Subcutaneous abdominal adipose tissue (tissue), 5 donors: ENCODE measurements around the gene PDCD4.

Experiments
- H3K27ac ChIP-seq: one replicate; pipeline ENCODE4 v1.7.0; 2013; ENCODE audit warnings: low read depth, mild to moderate bottlenecking, inconsistent platforms, low read length, moderate library complexity
- H3K27me3 ChIP-seq, 5 donors: one replicate each; pipeline ENCODE4 v1.7.0; 2013; ENCODE audit warnings: low read length in 5 of 5, inconsistent platforms in 1 of 5; ENCODE audit not compliant: control insufficient read depth in 5 of 5, insufficient read depth in 4 of 5
- H3K36me3 ChIP-seq, 5 donors: one replicate each; pipeline ENCODE4 v1.7.0; 2013; ENCODE audit warnings: low read length in 5 of 5; ENCODE audit not compliant: control insufficient read depth in 5 of 5, insufficient read depth in 5 of 5
- H3K4me1 ChIP-seq, 5 donors: one replicate each; pipeline ENCODE4 v1.7.0; 2013; ENCODE audit warnings: low read length in 5 of 5, mild to moderate bottlenecking in 3 of 5, moderate library complexity in 1 of 5; ENCODE audit not compliant: control insufficient read depth in 5 of 5, insufficient read depth in 5 of 5
- H3K4me3 ChIP-seq, 5 donors: one replicate each; pipeline ENCODE4 v1.7.0; 2013; ENCODE audit warnings: low read length in 5 of 5, low read depth in 1 of 5
- H3K9ac ChIP-seq, 5 donors: one replicate each; pipeline ENCODE4 v1.7.0; 2013; ENCODE audit warnings: low read length in 5 of 5, mild to moderate bottlenecking in 4 of 5, moderate library complexity in 3 of 5
- H3K9me3 ChIP-seq, 5 donors: one replicate each; pipeline ENCODE4 v1.7.0; 2013; ENCODE audit warnings: low read length in 5 of 5; ENCODE audit not compliant: control insufficient read depth in 5 of 5
- donor health status: healthy.
- donor health status: healthy.
- donor health status: healthy.
- donor health status: healthy.
- donor health status: healthy.

The PDCD4 gene

DNA sequence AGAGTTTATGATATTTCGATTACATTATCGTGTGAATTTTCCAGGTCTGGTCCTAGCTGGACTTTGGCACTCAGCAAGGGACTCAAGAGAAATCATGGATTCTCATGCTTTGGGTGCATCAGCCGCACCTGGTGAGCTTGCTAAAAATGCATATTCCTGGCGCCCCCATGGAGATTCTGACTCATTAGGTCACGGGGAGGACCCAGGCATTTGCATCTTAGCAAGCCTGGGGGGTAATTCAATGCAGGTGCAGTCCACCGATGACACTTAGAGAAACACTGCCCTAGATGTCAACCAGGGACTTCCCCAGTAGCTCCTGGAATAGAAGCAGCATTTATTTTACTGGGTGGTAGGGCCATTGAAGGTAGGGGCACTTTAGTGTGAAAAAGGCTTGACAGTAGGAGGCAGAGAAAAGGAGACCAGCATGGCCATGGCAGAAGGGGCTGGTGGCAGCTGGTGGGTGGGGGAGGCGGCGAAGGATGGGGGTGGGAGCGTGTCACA is 29.9 kb upstream of the PDCD4 start:
- Histone ChIP-seq H3K27me3 (no peaks in the 10 kb centered on the region), H3K9ac (no peak overlapping the region), H3K9me3 (no peaks in the 10 kb centered on the region), H3K36me3 (no peaks in the 10 kb centered on the region), H3K4me1 (peaks cover 5 to 43% (median 34%) of the 10 kb centered on the region in 5 donors), H3K4me3 (no peak overlapping the region), H3K27ac (peak overlapping the region; percentile 58)

DNA sequence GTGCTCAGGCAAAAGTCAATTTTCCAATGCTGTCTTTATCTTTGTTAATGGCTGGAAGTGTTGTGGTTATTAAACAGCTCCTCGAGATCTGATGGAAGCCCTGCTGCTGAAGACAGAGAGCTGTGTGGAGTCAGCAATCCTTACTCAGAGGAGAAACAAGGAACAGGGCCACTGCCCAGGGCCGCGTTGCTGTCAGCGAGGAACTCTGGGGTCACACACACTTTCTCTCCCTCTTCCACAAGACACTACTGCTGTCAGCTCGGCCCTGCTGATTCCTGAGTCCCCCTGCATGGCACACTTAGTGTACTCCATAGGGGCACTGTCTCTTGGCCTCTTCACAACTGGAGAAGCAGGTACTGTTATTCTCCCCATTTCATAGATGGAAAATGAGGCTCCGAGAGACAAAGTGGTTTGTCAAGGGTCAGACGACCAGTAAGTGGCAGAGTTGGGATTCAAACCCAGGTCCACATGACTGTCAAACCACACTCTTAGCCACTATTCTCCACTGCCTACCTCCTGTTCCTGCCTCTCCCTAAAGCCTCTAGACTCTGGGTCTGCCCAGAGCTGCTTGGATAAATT is 29.3 kb upstream of the PDCD4 start:
- Histone ChIP-seq H3K4me1 (peaks cover 5 to 47% (median 34%) of the 10 kb centered on the region in 5 donors), H3K36me3 (no peaks in the 10 kb centered on the region), H3K27ac (peak overlapping the region; percentile 58), H3K27me3 (no peaks in the 10 kb centered on the region), H3K9ac (peak overlapping the region in 1 of 5 donors; percentile 28), H3K9me3 (no peaks in the 10 kb centered on the region), H3K4me3 (no peak overlapping the region)

DNA sequence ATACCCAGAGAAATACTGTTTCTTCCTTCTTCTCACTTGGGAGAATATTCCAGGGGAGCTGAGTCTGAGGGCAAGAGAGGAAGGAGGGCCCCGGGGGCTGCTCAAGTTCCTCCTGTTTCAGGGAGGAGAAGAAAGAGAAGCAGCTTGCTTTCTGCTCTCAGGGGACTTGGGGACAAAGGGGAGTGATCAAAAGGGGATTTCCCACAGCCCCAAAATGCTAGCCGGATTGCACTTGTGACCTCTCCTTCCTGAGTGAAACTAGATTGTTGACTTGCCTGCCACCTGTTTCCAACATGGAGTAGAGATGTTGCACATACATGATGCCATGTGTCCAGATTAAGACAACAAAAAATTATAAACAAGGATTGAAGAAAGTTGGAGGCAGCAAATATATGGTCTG is 28.7 kb upstream of the PDCD4 start:
- Histone ChIP-seq H3K4me1 (peaks cover 3 to 47% (median 33%) of the 10 kb centered on the region in 5 donors), H3K4me3 (no peak overlapping the region), H3K27ac (peak overlapping the region; percentile 58), H3K36me3 (no peaks in the 10 kb centered on the region), H3K9ac (no peak overlapping the region), H3K9me3 (no peaks in the 10 kb centered on the region), H3K27me3 (no peaks in the 10 kb centered on the region)

DNA sequence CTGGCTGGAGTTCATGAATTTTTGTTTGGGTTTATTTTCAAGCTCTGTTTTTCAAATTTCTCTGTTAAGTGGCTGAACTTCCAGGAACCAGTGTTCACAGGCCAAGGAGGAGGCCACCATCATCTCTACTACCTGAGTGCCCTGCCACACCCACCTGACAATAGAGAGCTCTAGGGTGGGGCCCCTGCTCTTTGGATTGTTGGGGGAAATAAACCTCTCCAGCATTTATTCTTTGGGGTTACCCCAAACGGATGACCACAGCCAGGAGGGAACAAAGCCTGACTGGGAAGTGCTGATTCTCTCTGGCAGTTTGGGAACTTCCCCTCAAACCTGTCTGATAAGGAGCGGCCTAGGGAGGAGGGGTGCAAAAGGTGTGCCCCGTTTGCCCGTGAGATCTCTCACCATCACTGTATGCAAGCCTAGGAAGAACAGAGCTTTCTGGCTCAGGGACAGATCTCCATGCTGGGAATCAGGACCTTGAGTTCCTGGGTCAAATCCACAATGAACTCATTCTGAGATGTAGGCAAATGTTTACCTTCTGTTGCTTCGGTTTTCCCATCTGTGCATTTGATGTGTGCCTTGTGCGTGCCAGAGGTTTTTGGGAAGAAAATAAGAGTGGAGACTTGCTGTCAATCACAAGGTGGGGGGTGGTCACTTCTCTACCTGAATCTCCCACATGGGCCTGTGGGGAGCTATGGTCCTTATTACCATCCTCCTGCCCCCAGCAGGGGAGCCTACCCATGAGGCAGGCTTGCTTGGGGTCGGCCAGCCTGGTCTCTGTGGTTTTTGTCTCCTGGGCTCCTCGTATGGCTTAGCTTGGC is 27.7 kb upstream of the PDCD4 start:
- Histone ChIP-seq H3K27ac (peak overlapping the region; percentile 58), H3K4me1 (peaks cover 3 to 47% (median 33%) of the 10 kb centered on the region in 5 donors), H3K27me3 (no peaks in the 10 kb centered on the region), H3K9me3 (no peaks in the 10 kb centered on the region), H3K4me3 (no peak overlapping the region), H3K36me3 (no peaks in the 10 kb centered on the region), H3K9ac (no peak overlapping the region)

DNA sequence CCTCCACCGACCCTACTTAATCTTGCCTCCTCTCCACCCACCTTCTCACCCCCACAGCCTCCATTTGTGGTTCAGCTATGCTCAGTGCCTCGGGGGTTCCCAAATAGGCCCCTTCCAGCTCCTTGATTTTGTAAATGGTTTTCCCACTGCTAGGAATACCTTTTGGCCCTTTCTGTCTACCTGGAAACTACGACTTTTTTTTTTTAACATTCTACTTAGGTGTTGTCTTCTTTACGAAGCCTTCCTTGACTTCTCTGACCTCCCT is 27.2 kb upstream of the PDCD4 start:
- peaks cover 3 to 47% (median 33%) of the 10 kb centered on the region in 5 donors for H3K4me1 ChIP-seq
- H3K27ac ChIP-seq = no peak overlapping the region
- no peak overlapping the region for H3K9ac ChIP-seq

DNA sequence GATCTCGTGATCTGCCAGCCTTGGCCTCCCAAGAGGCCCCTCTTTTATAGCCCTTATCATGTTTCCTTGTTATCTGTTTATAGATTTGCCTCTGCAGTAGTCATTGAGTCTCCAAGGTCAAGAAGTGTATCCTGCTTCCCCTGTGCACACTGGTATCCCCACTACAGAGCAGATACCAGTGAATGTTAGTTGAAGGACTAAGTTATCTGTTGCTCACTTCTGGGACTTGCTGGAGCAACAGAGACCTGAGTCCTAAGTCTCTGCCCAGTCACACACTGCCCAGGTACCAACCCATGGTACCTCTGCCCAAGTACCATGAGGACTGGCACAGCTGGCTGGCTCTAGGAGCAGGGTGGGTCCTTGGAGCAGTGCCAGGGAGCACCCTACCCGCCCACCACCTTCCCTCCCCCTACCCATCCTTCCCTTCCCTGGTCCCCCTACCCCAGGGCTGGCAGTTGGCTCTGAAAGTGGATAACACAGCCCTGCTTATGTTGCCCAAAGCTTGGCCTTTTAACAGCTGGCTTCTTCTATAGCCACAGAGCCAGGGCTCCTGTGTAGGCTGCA is 26.5 kb upstream of the PDCD4 start:
- Histone ChIP-seq H3K4me3 (no peak overlapping the region), H3K9me3 (no peaks in the 10 kb centered on the region), H3K27ac (no peak overlapping the region), H3K9ac (no peak overlapping the region), H3K36me3 (no peaks in the 10 kb centered on the region), H3K4me1 (peaks cover 3 to 44% (median 33%) of the 10 kb centered on the region in 5 donors), H3K27me3 (no peaks in the 10 kb centered on the region)

More for the DNA sequence above, 27.2 kb upstream of the PDCD4 start:
- Histone ChIP-seq H3K9me3 (no peaks in the 10 kb centered on the region), H3K27me3 (no peaks in the 10 kb centered on the region), H3K36me3 (no peaks in the 10 kb centered on the region), H3K4me3 (no peak overlapping the region)

DNA sequence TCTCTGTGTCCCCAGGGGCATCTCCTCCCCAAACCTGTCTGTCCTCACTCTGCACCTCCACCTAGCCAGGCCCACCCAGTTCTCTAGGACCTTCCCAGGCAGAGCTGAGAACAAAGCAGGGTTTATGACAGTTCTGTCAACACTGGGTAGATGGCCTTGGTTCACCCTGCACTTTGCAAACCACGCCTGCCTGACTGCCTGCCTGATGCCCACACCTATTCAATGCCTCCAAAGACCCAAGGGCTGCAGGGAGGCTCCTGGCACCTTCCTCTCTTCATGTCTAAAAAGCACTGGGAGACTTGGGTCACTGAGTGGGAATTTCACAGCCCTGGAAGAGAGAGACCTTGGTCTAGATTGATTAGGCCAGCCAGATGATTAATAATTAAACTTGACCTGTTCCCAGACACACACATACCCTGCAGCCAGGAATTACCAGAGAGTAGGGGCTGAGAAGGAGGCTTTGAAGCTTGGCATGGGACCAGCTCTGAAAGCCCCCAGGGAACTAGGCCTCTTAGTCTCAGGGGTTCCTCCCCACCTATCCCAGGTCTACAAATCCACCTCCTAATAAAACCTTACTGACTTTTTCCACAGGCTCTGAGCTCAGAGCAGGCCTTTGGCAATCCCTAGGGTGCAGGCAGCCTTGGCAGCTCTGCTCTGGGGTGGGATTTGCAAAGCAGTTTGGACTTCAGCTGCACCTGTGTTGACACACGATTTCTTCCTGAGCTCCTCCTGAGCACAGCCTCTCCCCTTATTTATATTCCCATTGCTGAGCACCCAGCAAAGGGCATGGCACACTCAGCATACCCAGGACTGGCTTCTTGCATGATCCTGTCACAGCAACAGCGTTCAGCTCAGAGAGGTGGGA is 25.7 kb upstream of the PDCD4 start:
- H3K36me3 ChIP-seq = no peaks in the 10 kb centered on the region
- H3K9ac ChIP-seq = no peak overlapping the region
- H3K27me3 ChIP-seq = no peaks in the 10 kb centered on the region
- H3K4me1 ChIP-seq = peaks cover 3 to 44% (median 26%) of the 10 kb centered on the region in 5 donors
- no peaks in the 10 kb centered on the region for H3K9me3 ChIP-seq
- H3K4me3 ChIP-seq = no peak overlapping the region
- no peak overlapping the region for H3K27ac ChIP-seq

DNA sequence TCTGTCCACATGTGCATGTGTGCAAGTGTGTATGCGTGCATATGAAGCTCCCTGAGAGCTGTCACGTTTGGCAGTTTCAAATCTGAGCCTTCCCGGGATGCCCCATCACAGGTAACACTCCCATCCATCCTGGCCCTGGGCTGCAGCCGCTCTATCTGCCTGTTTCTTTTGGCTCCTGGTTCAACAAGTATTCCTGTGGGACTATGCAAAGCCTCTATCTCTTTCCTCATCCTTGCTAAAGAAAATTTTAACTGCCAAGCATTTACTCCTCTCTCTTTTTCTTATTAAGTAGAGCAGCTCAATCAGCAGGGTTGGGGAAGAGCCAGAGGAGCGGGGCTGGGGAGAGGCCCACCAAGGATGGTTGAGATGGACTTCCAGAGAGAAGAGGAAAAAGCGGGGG is 24.4 kb upstream of the PDCD4 start:
- Histone ChIP-seq H3K9ac (no peak overlapping the region), H3K27me3 (no peaks in the 10 kb centered on the region), H3K9me3 (no peaks in the 10 kb centered on the region), H3K4me1 (peaks cover 3 to 38% (median 25%) of the 10 kb centered on the region in 5 donors), H3K4me3 (no peak overlapping the region), H3K36me3 (no peaks in the 10 kb centered on the region), H3K27ac (no peak overlapping the region)

DNA sequence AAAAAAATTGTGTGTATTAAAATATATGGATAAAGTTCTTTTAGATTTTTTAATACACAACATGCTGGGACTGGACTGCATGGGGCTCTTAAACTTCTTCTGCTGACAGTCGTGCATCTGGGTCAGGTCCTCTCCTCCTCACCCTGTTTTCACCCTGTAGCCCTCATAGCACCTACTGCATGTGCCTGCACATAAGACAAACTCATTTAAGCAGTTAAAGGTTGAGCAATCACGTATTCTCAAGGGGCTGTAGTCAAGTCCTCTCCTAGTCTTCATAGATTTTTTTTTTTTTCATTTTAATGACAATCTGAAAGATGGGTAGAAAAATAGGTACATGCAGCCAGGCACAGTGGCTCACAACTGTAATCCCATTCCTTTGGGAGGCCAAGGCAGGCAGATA is 23.6 kb upstream of the PDCD4 start:
- Histone ChIP-seq H3K4me3 (no peak overlapping the region), H3K9me3 (no peaks in the 10 kb centered on the region), H3K27me3 (no peaks in the 10 kb centered on the region), H3K27ac (no peak overlapping the region), H3K4me1 (peaks cover 0 to 31% (median 18%) of the 10 kb centered on the region in 5 donors), H3K36me3 (no peaks in the 10 kb centered on the region), H3K9ac (no peak overlapping the region)
